NCI-H748 treated with DMSO at 0.1 percent for 48 hours (cell line): ENCODE results near the gene KRT35.
"Not testable (repeated sequence)": the region's sequence is repeated elsewhere in the genome, so short reads cannot be mapped to it uniquely, and the experiment has no call there.

ENCODE experiments used
- DNase-seq: peaks from one replicate; lab custom pipeline; 2025; lab: John Stamatoyannopoulos, UW

KRT35 gene

DNA sequence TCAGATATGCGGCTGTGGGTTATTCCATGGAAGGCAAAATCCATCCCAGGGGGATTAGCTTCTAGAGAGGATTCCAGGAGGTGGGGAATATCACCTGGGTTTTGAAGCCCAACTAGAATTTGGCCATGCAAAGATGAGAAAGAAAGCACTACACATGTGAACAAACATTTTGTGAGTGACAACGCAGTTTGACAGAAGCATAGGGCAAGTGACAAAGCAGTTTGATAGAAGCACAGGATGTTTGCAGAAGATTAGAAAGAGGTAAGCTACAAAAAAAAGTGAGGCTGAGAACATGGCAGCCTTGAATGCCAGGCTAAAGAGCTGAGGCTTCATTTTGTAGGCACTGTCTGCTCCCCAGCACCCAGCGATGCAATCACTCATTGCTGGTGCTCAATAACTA, 27.9 kb downstream of the KRT35 start:
- DNase-seq: no peak

DNA sequence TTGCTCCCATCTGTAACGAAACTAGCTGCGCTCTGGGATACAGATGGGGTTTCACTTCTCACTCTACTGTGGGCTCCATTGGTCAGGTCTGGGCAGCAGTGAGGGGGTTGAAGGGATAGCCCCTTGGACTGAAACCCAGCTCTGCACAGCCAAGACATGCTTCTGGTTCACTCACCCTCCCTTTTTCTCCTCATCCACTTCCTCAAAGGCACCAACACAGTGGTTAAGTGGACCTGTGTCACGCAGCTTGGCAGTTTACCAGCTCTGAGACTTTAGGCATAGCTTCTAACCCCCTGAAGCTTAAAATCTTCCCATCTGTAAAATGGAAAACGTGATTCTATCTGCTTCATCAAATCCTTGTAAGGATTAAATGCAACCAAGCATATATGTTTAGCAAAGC, 28.7 kb downstream of the KRT35 start:
- no peak for DNase-seq

DNA sequence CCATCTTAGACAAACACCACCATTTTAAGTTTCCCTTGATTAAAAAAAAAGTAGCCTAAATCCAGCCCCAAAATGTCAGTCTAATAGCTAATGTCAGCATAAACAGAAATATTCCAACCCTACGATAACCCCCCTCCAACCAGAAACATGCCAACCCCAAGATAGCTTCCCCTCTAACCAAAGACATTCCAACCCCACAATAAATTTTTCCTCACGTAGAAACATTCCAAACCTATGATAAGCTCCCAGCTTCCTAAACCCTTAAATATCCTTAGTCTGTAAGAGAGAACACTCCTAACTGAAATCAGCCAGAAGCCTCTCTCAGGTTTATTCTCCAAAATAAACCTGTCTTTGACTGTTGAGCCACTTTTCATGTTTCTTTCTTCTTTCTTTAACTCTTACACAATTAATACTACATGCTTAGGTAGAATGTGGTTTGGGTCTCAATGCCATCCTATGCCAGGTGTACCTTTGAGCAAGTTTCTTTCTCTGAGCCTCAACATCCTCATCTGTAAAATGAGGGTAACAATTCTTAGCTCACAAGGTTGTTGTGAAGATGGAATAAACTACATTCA, 29.7 kb downstream of the KRT35 start:
- DNase-seq: no peak

DNA sequence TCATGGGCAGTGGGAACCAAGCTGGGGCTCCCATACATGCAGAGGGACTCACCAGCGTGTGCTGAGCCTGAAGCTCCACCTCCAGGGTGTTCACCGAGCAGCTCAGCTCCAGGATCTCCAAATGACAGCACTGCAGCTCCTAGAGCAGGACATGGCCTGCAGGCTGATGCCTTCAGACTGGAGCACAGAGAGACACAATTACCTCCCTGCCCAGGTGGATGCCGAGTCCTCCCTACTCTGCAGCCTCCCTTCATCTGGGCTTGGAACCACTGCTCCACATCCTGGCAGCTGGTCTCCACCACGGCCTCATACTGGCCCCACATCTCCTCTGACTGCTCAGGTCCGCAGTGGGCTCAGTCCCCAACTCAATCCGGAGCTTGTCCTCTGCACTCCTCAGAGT, 31.9 kb downstream of the KRT35 start:
- no peak for DNase-seq

DNA sequence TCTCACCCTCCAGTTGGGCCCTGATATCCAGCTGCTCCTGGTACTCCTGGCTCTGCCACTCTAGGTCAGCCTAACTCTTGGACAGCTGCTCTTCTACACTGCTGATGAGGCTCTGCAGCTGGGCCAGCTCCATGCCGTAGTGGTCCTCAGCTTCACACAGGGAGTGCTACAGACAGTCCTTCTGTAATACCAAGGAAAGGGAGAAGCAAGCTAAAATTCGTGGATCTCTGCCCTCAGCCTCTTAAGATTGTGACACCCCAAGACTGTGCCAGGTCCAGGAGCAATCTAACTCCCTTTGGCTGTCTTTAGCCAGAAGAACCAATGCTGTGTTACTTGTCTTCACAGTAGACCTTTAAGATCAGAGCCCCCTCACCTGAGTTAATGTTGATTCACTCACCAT, 32.4 kb downstream of the KRT35 start:
- DNase-seq: no peak

DNA sequence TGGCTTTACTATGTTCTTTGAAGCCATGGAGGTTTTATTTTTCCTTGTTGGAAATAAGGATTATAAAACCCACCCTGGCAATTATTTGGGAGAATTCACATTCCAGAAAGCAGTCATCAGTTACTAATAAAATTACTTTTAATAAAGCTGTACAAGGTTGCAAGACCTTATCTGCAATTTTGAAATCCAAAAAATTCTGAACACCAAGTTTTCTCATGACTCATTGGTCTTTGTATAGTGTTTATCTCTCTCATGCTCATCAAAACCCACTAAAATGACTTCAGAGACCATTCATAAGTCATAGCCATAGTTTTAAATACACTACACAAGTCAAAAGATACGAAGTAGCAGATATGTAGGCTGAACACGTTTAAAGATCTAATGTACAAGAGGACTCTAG, 34.1 kb downstream of the KRT35 start:
- no peak for DNase-seq

DNA sequence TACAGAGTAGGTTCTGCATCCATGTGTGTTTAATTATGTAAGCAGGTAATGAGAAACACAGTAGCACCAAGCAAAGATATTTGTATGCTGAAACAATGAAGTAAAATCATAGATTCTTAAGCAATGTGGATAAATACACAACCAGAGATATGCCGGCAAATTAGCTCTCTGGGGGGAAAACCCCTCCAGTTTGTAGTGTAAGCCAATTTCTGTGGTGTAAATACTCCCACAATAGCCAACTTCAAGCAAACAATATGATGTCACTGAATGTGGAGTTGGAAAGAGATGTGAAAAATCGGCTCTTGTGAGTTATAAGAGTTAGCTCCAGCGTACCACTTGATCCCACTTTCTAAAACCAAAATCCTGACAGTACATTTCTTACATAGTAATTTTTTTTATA, 36.3 kb downstream of the KRT35 start:
- DNase-seq: no peak

DNA sequence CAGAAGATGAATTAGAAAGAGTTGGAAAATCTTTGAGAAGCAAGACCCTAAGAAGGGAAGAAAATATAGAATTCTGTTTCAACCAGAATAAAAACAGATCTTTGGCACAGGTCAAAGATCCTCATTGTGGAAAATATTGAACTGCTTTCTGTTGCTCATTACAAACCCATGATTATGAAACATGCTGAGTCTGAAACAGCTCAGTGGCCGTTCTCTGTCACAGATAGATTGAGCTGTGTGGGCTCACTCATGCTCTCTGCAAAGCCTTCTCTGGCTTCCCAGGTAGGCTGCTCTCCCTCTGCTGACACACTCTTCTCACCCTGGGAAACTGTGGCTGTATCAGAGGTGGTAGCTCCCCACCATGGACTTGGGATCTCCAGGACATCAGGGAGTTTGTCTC, 36.8 kb downstream of the KRT35 start:
- DNase-seq: no peak

DNA sequence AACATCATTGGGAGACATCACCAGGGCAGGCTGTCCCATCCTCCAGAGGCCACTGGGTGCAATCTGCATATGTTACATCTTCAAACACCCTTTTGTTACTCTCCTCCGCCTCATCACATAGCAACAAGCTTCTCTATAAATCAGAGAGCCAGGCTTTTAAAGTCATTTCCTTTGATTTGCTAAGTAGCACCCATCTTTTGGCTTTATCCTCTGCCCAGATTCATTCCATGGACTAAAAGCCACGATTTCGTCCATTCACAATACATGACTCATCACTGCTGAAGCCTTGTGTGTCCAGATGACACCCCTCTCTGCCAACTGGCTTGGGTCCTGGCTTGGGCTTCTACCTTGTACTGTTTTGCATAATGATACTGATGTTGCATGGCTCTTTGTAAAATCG, 38.2 kb downstream of the KRT35 start:
- DNase-seq: no peak

DNA sequence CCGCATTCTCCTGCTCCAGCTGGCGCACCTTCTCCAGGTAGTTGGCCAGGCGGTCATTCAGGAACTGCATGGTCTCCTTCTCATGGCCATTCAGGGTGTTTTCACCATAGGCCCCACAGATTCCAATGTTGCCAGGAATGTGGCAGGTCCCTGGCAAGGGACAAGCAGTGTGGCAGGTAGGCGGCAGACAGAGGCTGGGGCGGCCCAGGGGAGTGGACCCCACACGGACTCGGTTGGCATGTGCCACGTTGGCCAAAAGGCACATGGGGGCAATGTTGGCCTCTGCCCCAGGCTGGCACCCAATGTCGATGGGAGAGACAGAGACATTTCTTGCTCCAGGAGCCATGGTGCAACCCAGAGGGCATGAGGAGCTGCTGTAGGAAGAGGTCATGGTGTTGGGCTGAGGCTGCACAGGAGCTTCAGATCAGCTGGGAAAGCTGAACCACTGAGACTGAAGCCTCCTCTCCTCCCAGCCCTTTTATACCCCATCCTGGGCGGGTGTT, 40.4 kb downstream of the KRT35 start, which contains the start of gene KRT38:
Gene KRT38 (minus strand): TSS at position 453 of the 503 bp plus-strand sequence. CDS start 62 bp downstream, at position 391.
- DNase-seq: no peak

DNA sequence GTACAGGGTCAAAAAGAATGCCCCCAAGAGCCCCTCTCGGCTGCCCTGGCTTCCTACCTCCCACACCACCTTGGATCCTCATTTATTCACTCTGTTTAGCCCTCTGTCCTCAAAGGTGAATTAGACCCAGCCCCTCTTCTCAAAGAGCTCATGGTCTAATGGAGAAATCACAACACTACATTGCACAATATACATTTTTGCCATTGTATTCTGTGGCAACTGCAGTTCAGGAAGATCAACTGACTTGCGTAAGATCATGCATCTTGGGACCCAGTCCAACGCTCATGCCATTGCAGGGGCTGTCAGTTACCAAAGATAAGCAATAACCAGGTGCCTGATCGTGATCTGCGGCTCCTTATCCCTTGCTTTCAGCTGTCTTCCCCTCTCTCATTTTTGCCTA, 41.6 kb downstream of the KRT35 start:
- no peak for DNase-seq

DNA sequence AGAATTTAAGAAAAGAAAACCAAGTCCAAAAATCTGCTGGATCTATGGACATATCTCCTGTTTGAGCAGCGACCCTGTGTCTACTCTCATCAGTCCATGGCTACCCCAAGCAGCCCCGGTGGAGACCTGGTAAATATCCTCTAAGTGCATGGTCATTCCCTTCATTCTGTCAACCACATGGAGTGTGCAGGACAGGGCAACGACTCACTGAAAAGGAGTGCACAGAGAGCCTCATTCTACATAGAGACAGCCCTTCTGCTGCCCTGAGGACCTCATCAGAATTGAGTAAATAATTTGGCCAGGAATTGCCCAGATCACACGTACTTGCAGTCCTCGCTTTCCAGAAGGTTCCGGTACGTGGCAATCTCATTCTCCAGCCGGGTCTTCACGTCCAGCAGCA, 43.2 kb downstream of the KRT35 start:
- DNase-seq: no peak

DNA sequence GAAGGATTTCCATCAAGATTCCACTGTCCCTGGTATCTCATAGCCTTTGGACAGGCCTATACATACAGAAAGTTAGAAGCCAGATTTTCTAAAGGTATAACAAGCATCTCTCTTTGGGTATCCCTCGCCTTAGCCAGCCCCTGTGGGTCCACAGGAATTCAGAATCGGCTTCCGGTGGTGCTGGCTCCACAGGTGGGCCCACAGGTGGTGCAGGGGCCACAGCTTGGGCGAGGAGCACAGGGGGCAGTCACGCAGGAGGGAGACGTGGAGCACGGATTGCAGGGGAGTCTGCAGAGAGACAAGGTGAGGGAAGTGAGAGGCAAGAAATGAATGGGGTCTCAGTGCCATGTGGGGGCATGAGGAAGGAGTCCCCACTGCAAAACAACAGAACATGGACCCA, 43.7 kb downstream of the KRT35 start:
- DNase-seq: no peak

DNA sequence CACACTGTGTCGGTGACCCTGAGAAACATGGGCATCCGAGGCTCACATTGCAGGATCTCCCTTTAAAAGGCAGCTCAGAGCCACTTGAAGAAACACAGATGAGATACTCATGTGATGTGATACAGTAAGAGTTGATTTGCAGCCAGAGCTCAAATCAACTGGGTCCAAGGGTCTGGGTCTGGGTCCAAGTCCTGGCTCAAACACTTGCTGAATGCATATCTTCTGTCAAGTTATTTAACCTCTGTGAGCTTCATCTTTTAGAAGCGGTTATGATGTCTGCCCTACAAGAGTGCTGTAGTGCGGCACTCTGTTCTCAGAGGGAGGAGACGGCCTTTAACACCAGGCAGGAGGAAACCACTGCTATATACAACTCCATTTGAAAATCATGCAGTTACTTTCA, 46.5 kb downstream of the KRT35 start:
- no peak for DNase-seq

DNA sequence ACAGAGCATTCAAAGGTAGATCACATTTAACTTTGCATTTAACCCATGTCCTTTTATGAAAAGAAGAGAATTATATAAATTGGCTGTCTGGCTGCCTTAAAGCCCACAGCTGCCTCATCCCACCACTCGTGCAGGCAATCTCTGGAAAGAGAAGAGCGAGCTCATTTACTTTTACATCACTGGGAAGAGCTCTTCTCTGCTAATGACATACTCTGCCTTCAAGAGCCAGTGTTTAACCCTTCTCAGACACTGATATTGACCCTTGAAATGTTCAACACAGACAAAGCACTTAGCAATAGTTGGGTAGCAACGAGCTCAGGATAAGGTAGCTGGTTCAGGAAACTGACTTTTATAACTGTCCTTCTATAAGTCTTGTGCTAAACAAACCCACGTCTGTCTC, 46.9 kb downstream of the KRT35 start:
- DNase-seq: no peak

DNA sequence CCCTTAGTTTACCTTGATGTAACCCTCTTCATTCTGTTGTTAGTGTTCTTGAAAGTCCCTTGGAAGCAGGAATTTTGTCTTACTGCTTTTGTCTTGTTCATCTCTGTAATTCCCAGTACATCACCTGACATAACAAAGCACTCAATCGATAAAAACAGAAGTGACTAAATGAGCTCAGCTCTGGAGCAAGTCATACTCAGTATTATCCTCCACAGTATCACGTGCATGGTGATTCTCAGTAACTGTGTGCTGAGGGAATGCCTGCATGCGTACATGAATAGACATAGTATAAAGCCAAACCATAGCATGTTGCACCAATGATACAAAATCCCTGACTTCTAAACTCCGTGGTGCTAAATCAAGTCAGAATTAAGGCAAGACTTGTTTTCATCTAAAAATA, 47.4 kb downstream of the KRT35 start:
- DNase-seq: no peak

DNA sequence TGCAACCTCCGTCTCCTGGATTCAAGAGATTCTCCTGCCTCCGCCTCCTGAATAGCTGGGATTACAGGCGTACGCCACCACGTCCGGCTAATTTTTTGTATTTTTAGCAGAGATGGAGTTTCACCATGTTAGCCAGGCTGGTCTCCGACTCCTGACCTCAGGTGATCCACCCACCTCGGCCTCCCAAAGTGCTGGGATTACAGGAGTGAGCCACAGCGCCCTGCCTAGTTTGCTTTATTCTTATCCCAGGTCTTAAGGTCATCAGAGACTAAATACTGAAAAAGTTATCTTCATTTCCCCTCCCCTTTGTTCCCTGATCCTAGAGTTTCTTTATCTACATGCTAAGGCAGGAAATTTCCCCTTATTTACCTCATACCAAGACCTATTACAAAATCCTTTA, 50.6 kb downstream of the KRT35 start:
- not testable (repeated sequence) for DNase-seq

DNA sequence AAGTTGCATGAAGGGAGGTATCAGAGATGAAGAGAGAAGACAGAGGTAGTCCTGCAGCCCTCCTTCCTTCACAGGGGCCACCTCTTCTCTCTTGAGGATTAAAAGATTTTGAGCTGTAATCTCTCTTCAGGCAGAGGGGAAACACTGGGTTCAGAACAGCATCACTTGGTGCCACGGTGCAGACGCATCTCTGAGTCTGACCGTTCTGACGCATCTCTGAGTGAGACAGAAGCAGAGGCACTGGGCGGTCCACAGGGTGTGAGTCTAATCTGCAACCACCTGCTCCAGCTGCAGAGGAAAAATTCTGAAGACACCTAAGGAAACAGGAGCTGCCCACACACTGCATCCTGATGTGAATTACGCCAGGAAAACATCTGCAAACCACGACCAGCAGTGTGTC, 51.3 kb downstream of the KRT35 start:
- no peak for DNase-seq

DNA sequence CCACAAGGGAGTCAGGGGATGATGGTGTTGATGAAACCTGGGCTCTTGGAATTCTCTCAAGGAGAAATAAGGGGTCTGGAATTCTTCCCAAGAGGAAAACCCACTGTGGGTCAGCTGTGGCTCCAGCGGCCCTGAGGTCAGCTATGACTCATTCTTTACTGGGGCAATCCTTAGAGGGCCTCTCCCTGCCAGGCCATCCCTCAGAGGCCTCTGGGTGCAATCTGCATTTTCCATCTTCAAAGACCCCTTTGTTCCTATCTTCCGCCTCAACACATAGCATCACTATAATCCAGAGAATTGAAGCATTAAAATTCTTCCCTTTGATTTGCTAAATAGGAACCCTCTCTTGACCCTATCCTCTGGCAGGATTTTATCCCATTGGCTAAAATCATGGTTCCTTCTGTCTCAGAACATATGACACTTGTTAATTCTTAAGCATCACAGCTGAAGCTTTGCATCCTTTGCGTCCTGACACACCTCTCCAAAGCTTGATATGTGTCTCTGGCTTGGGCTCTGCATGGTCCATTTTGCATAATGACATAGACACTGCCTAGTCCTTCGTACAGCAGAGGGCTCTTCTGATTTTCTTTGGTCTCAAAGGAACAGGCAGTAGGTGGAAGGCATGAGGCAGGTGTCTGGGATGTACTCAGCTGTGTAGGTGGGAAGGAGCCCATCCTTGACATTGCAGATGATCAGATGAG, 52.2 kb downstream of the KRT35 start:
- no peak for DNase-seq
